ENCODE measurements around the gene KCNQ1.

KCNQ1 gene

DNA sequence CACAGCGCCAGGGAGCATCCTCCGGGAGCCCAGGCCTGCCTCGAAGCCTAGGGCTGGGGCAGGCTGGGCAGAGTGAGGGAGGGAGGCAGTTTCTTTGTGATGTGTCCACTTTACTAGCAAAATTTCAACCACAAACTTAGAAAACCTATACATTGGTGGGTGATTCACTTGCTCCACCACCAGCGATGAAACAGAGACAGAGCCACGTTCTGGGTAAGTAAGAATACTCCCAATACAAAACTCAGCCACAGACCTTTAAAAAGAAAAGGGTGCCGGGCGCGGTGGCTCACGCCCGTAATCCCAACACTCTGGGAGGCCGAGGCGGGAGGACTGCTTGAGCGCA lies 418.4 kb downstream of the KCNQ1 start:
- H3K9ac ChIP-seq (ENCODE audit: low read depth, low read length, poor library complexity, severe bottlenecking), result no peak overlapping the region
- no peak overlapping the region for H2AFZ ChIP-seq (ENCODE audit: low read length)
- no peaks in the 10 kb centered on the region for H3K9me3 ChIP-seq (ENCODE audit: insufficient read depth, low read depth, low read length)
- H3K4me1 ChIP-seq (ENCODE audit: insufficient read depth, low read length, poor library complexity, severe bottlenecking), result peaks cover 30% of the 10 kb centered on the region
- no peak overlapping the region for H3K4me3 ChIP-seq (ENCODE audit: low read length, poor library complexity, severe bottlenecking)
- no peak for TF ChIP-seq EZH2phosphoT487 (IDR thresholded peaks at IDR 0.05; ENCODE audit: borderline replicate concordance)
- TF ChIP-seq, protein P1, sequence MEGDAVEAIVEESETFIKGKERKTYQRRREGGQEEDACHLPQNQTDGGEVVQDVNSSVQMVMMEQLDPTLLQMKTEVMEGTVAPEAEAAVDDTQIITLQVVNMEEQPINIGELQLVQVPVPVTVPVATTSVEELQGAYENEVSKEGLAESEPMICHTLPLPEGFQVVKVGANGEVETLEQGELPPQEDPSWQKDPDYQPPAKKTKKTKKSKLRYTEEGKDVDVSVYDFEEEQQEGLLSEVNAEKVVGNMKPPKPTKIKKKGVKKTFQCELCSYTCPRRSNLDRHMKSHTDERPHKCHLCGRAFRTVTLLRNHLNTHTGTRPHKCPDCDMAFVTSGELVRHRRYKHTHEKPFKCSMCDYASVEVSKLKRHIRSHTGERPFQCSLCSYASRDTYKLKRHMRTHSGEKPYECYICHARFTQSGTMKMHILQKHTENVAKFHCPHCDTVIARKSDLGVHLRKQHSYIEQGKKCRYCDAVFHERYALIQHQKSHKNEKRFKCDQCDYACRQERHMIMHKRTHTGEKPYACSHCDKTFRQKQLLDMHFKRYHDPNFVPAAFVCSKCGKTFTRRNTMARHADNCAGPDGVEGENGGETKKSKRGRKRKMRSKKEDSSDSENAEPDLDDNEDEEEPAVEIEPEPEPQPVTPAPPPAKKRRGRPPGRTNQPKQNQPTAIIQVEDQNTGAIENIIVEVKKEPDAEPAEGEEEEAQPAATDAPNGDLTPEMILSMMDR (conservative IDR thresholded peaks at IDR 0.05; ENCODE audit: low read length), result no peak
- H3K9me2 ChIP-seq (replicated peaks; ENCODE audit: low read depth, low read length), result no peaks in the 10 kb centered on the region
- H3K79me2 ChIP-seq (ENCODE audit: insufficient read depth, low read length), result no peaks in the 10 kb centered on the region
- no peaks in the 10 kb centered on the region for H3K27me3 ChIP-seq (ENCODE audit: insufficient read depth, low read length, poor library complexity, severe bottlenecking)
- no peaks in the 10 kb centered on the region for H3K36me3 ChIP-seq (ENCODE audit: insufficient read depth, low read length)
- H4K20me1 ChIP-seq (ENCODE audit: insufficient read depth, low read length, poor library complexity, severe bottlenecking), result no peaks in the 10 kb centered on the region
- no peak overlapping the region for H3K4me2 ChIP-seq (ENCODE audit: low read depth, low read length, poor library complexity, severe bottlenecking)
- no peaks in the 10 kb centered on the region for H3F3A ChIP-seq (ENCODE audit: low read depth)

- Histone ChIP-seq H3F3A (ENCODE audit: low read depth) (no peaks in the 10 kb centered on the region), H3K4me1 (ENCODE audit: insufficient read depth, low read length, poor library complexity, severe bottlenecking) (peaks cover 24% of the 10 kb centered on the region), H3K9ac (ENCODE audit: low read depth, low read length, poor library complexity, severe bottlenecking) (no peak overlapping the region), H3K36me3 (ENCODE audit: insufficient read depth, low read length) (no peaks in the 10 kb centered on the region), H3K27me3 (ENCODE audit: insufficient read depth, low read length, poor library complexity, severe bottlenecking) (no peaks in the 10 kb centered on the region), H3K79me2 (ENCODE audit: insufficient read depth, low read length) (no peaks in the 10 kb centered on the region), H3K4me2 (ENCODE audit: low read depth, low read length, poor library complexity, severe bottlenecking) (no peak overlapping the region), H4K20me1 (ENCODE audit: insufficient read depth, low read length, poor library complexity, severe bottlenecking) (no peaks in the 10 kb centered on the region), H3K9me2 (replicated peaks; ENCODE audit: low read depth, low read length) (no peaks in the 10 kb centered on the region), H3K4me3 (ENCODE audit: low read length, poor library complexity, severe bottlenecking) (no peak overlapping the region), H3K9me3 (ENCODE audit: insufficient read depth, low read depth, low read length) (no peaks in the 10 kb centered on the region), H2AFZ (ENCODE audit: low read length) (no peak overlapping the region)
- TF ChIP-seq EZH2phosphoT487 (IDR thresholded peaks at IDR 0.05; ENCODE audit: borderline replicate concordance), result no peak
- TF ChIP-seq, protein P1 (conservative IDR thresholded peaks at IDR 0.05; ENCODE audit: low read length), result no peak
Measured at GRCh38 chr11:2864901-2865300, 420.1 kb downstream of the KCNQ1 start.

DNA sequence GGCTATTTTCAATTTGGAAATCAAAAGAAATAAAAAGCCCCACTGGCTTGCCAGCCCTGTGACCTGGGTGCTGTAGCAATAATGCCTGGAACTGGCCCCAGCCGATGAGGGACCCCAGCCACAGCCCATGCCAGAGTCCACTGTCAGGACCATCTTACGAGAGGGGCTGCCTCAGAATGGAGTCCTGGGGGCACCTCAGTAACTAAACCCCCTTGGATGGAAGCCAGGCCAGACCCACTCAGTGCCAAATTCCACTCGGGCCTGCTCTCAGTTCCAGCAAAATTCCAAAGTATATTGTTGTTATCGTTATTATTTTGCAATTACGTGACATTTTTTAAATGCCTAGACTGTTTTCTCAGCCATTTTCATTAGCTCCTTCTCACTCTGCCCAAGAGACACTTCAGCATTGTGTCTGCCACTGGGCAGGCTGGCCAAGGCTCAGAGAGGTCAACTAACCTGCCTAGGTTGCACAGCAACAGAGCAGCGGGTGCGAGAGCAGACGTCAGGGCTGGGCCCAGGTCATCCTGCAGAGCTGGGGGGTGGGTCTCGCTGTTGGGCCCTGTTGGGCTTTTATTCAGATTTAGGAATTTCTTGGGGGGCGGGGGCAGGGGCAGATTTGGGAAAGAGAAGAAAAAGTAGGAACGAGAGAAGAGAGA lies 421.2 kb downstream of the KCNQ1 start:
- no peaks in the 10 kb centered on the region for H3K9me3 ChIP-seq (ENCODE audit: insufficient read depth, low read depth, low read length)
- no peak overlapping the region for H2AFZ ChIP-seq (ENCODE audit: low read length)
- no peak overlapping the region for H3K4me2 ChIP-seq (ENCODE audit: low read depth, low read length, poor library complexity, severe bottlenecking)
- no peaks in the 10 kb centered on the region for H3K27me3 ChIP-seq (ENCODE audit: insufficient read depth, low read length, poor library complexity, severe bottlenecking)
- H3K4me3 ChIP-seq (ENCODE audit: low read length, poor library complexity, severe bottlenecking), result no peak overlapping the region
- peaks cover 26% of the 10 kb centered on the region for H3K4me1 ChIP-seq (ENCODE audit: insufficient read depth, low read length, poor library complexity, severe bottlenecking)
- no peaks in the 10 kb centered on the region for H3K36me3 ChIP-seq (ENCODE audit: insufficient read depth, low read length)
- no peaks in the 10 kb centered on the region for H3K9me2 ChIP-seq (replicated peaks; ENCODE audit: low read depth, low read length)
- no peak overlapping the region for H3K9ac ChIP-seq (ENCODE audit: low read depth, low read length, poor library complexity, severe bottlenecking)
- TF ChIP-seq, protein P1 (conservative IDR thresholded peaks at IDR 0.05; ENCODE audit: low read length), result no peak
- TF ChIP-seq EZH2phosphoT487 (IDR thresholded peaks at IDR 0.05; ENCODE audit: borderline replicate concordance), result no peak
- H3F3A ChIP-seq (ENCODE audit: low read depth), result no peaks in the 10 kb centered on the region
- H4K20me1 ChIP-seq (ENCODE audit: insufficient read depth, low read length, poor library complexity, severe bottlenecking), result no peaks in the 10 kb centered on the region
- no peaks in the 10 kb centered on the region for H3K79me2 ChIP-seq (ENCODE audit: insufficient read depth, low read length)

Data from Loucy (cell line).